Keratinocyte (primary cell): ENCODE measurements around the gene CUL2.

Experiments used
- EZH2 ChIP-seq: IDR thresholded peaks from one replicate; pipeline ENCODE4 v1.6.1; 2012; ENCODE audit warnings: inconsistent platforms, mild to moderate bottlenecking, low read length, moderate library complexity
- TF ChIP-seq, protein P1 (sequence below), 3 experiments: IDR thresholded peaks in 1 of 3; conservative IDR thresholded peaks in 1 of 3; optimal IDR thresholded peaks in 1 of 3; 2 replicates in 2 of 3; 3 replicates in 1 of 3; pipeline versions ENCODE3 to v1.5.1; 2011; ENCODE audit warnings: low read length in 3 of 3, mild to moderate bottlenecking in 3 of 3, moderate library complexity in 2 of 3, control low read depth in 1 of 3, inconsistent platforms in 1 of 3; ENCODE audit not compliant: insufficient read depth in 2 of 3; ENCODE audit errors: extremely low read depth in 1 of 3

DNA sequence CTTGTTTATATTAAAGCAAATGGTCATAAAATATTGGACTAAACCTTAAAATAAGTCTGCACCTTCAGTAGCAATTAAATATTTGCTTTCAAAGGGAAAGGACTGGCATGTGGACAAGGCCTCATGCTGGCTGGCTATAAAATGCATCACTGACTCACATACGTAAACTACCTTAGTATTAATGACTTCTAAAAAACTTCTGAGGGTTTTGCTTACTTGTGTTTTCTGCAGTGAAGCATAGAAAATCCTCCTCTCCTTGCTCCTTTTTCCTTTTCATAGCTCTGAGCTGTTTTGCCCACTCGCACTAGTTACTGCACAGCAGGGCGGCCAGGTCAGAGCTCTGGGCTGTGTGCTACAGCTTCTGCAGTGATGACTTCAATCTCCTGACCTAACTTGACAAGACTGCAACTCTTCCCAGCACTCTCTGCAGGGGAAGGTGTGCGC is 82.3 kb downstream of the CUL2 start:
- TF ChIP-seq, protein P1, sequence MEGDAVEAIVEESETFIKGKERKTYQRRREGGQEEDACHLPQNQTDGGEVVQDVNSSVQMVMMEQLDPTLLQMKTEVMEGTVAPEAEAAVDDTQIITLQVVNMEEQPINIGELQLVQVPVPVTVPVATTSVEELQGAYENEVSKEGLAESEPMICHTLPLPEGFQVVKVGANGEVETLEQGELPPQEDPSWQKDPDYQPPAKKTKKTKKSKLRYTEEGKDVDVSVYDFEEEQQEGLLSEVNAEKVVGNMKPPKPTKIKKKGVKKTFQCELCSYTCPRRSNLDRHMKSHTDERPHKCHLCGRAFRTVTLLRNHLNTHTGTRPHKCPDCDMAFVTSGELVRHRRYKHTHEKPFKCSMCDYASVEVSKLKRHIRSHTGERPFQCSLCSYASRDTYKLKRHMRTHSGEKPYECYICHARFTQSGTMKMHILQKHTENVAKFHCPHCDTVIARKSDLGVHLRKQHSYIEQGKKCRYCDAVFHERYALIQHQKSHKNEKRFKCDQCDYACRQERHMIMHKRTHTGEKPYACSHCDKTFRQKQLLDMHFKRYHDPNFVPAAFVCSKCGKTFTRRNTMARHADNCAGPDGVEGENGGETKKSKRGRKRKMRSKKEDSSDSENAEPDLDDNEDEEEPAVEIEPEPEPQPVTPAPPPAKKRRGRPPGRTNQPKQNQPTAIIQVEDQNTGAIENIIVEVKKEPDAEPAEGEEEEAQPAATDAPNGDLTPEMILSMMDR (optimal IDR thresholded peaks at IDR 0.05 in 1 of 3, IDR thresholded peaks at IDR 0.05 in 1 of 3, conservative IDR thresholded peaks at IDR 0.05 in 1 of 3; ENCODE audit: extremely low read depth in 1 of 3, insufficient read depth in 2 of 3, low read length in 3 of 3): no peak
- TF ChIP-seq EZH2: no peak
